A549 treated with ZK216348 at 1 μM for 4 hours (cell line): ENCODE results near the gene GADD45A. TPM values are rescaled to one million over a fixed set of nuclear protein-coding genes. Genes with fewer than 3 reads are reported as not detected.

Experiments used
- total RNA-seq: library from RNA; stranded (reverse); fragments of 200-300 nt; extraction: Qiagen RNA extraction; gene quantifications from 5 replicates; pipeline ENCODE4 v1.2.3, GENCODE V29; 2022; ENCODE audit warnings: low read depth

GADD45A gene
- total RNA-seq: 51.7 to 84.8 TPM (median 64.9 TPM) in 5 replicates

GRCh38 chr1:67685067-67685557 is at the start of gene GADD45A:
Gene GADD45A, plus strand, starts transcription at chr1:67685201. Its CDS starts 294 bp downstream, at chr1:67685495.

Other genes with a start within 250 kb of the GADD45A start
- 37.7 to 84.5 TPM (median 67.4 TPM) in 5 replicates for gene GNG12, start 148.3 kb downstream of the GADD45A start, total RNA-seq